ENCODE measurements around the gene GRIK4.

GRCh38 chr11:120942701-120943100 is 431.2 kb downstream of the GRIK4 start:
- TF ChIP-seq EZH2 (IDR thresholded peaks at IDR 0.05; ENCODE audit: insufficient read depth, poor library complexity, severe bottlenecking) (no peak), EZH2phosphoT487 (IDR thresholded peaks at IDR 0.05; ENCODE audit: insufficient read depth, low read depth) (no peak)
